ENCODE results near the gene IRF7. TPM values are rescaled to one million over a fixed set of nuclear protein-coding genes. Genes with fewer than 3 reads are reported as not detected.
A peak's percentile ranks its signal among the peaks of the same experiment; 100 is the strongest.

Gene IRF7
- total and polyA plus RNA-seq, 2 donors (not counting 3 experiments of a cell fraction or from before 2014, with no cell fraction given) = 12.6 to 14.7 TPM

DNA sequence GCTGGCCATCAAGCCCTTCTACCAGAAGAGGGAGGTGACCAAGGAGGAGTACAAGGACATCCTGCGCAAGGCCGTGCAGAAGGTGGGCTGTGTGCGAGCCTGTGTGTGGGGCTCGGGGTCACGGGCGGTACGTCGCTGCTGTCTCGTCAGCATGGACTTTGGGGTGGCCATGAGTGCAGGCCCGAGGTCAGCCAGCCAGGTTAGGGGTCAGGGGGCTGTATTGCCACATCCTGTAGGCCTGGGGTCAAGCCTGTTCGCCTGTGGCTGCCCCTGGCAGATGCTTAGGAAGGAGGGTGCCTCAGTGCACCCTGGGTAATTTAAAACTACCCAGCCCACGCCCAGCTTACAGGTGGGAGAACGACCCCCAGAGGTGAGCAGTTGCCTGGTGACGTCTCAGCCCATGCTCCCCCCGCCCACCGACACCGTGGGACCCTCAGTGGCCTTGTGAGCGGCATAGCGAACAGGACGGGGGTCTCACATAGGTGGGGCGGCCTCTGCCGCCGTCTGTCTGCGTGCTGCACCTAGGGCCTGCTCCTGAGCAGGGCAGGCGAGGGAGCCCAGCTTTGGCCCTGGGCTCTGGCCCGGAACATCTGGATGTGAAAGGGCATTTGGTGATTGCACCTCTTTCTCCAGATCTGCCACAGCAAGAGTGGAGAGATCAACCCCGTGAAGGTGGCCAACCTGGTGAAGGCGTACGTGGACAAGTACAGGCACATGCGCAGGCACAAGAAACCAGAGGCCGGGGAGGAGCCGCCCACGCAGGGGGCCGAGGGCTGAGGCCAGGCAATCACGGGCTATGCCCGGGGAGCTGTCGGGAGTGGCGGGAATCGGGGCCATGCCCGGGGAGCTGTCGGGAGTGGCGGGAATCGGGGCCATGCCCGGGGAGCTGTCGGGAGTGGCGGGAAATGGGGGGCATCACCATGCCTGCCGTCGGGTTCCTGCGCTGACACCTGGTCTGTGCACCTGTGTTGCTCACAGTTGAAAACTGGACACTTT lies 4.5 kb downstream of the IRF7 start:
- Histone ChIP-seq H3K4me2 (ENCODE audit: insufficient read depth, low read length) (no peak overlapping the region), H3K36me3 (ENCODE audit: control insufficient read depth in 2 of 2, extremely low read depth in 1 of 2, insufficient read depth in 2 of 2, low read length in 2 of 2) (peaks cover 12 to 58% of the 10 kb centered on the region in 2 experiments), H3K4me1 (ENCODE audit: control insufficient read depth, extremely low read depth, insufficient read depth, low read length) (peaks cover 6% of the 10 kb centered on the region), H3K9ac (replicated peaks; ENCODE audit: extremely low read depth, insufficient read depth, low read length) (no peak overlapping the region), H3K27ac (ENCODE audit: insufficient read depth, low read depth, low read length) (no peak overlapping the region), H3K9me3 (replicated peaks; ENCODE audit: control insufficient read depth, insufficient read depth, low read length) (no peaks in the 10 kb centered on the region), H3K27me3 (ENCODE audit: control insufficient read depth in 2 of 2, insufficient read depth in 2 of 2, low read length in 2 of 2) (no peaks in the 10 kb centered on the region), H3K4me3 (replicated peaks in 1 of 3; ENCODE audit: insufficient read depth in 1 of 3, low read depth in 1 of 3, low read length in 3 of 3) (no peak overlapping the region), H4K20me1 (replicated peaks; ENCODE audit: control insufficient read depth, extremely low read depth, insufficient read depth, low read length) (no peaks in the 10 kb centered on the region), H2AFZ (ENCODE audit: low read depth, low read length) (no peak overlapping the region), H3K9me1 (replicated peaks; ENCODE audit: control insufficient read depth, extremely low read depth, insufficient read depth, low read length) (no peaks in the 10 kb centered on the region), H3K79me2 (ENCODE audit: control insufficient read depth, insufficient read depth, low read length) (no peaks in the 10 kb centered on the region)
- BruUV-seq (replicated peaks) = TSS peak; percentile 20
- FAIRE-seq (no peak), DNase-seq (ENCODE audit: low read depth, low spot score) (no peak)
- dilution Hi-C loops (cut with MboI; ENCODE audit: extremely low pct_ligation_motif_present, low sequenced_read_pairs) = no loop called here
- TF ChIP-seq POLR2AphosphoS5 (IDR thresholded peaks at IDR 0.05; ENCODE audit: insufficient read depth, low read depth, low read length) (no peak), POLR2A (IDR thresholded peaks at IDR 0.05; ENCODE audit: low read depth, low read length) (peak; percentile 18)
- CTCF ChIA-PET = no interaction called here
- intact Hi-C loops (cut with micrococcal nuclease) = loop anchor here (5.0 kb wide), 1 partner anchor 34 kb away; the partner anchor contains the start of gene PHRF1
- POLR2A ChIA-PET = no interaction called here

DNA sequence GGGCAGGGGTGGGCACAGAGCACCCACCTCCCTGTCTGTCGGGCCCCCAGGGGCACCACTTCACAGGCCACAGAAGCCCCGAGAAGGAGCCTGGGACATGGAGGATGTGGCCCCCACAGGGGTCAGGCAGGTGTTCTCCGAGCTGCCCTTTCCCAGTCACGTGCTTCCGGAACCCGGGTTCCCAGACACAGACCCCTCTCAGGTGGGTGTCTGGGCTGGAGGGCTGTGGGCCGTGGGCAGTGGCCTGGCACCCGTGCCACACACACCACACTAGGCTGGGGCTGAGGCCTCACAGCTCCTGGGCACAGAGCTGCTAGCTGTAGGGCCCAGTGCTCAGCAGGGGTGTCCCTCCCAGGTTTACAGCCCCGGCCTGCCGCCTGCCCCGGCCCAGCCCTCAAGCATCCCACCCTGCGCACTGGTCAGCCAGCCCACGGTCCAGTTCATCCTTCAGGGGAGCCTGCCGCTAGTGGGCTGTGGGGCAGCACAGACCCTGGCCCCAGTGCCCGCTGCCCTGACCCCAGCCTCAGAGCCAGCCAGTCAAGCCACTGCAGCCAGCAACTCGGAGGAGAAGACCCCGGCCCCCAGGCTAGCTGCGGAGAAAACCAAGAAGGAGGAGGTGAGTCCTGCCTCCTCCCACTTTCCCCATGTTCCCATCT lies 5.5 kb downstream of the IRF7 start:
- H3K36me3 ChIP-seq (ENCODE audit: control insufficient read depth in 2 of 2, extremely low read depth in 1 of 2, insufficient read depth in 2 of 2, low read length in 2 of 2) = peaks cover 14 to 67% of the 10 kb centered on the region in 2 experiments
- no peaks in the 10 kb centered on the region for H3K27me3 ChIP-seq (ENCODE audit: control insufficient read depth in 2 of 2, insufficient read depth in 2 of 2, low read length in 2 of 2)
- TF ChIP-seq FOS (IDR thresholded peaks at IDR 0.05; ENCODE audit: borderline replicate concordance, insufficient read depth, low read length) = no peak
- no peak for TF ChIP-seq GATA2 (IDR thresholded peaks at IDR 0.05; ENCODE audit: insufficient read depth, insufficient read length, low read depth, low read length)
- TF ChIP-seq POLR2AphosphoS5 (IDR thresholded peaks at IDR 0.05; ENCODE audit: insufficient read depth, low read depth, low read length) = no peak
- TF ChIP-seq, protein P1, sequence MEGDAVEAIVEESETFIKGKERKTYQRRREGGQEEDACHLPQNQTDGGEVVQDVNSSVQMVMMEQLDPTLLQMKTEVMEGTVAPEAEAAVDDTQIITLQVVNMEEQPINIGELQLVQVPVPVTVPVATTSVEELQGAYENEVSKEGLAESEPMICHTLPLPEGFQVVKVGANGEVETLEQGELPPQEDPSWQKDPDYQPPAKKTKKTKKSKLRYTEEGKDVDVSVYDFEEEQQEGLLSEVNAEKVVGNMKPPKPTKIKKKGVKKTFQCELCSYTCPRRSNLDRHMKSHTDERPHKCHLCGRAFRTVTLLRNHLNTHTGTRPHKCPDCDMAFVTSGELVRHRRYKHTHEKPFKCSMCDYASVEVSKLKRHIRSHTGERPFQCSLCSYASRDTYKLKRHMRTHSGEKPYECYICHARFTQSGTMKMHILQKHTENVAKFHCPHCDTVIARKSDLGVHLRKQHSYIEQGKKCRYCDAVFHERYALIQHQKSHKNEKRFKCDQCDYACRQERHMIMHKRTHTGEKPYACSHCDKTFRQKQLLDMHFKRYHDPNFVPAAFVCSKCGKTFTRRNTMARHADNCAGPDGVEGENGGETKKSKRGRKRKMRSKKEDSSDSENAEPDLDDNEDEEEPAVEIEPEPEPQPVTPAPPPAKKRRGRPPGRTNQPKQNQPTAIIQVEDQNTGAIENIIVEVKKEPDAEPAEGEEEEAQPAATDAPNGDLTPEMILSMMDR (IDR thresholded peaks at IDR 0.05; ENCODE audit: extremely low read depth in 1 of 2, insufficient read depth in 1 of 2, low read depth in 1 of 2, low read length in 2 of 2) = no peak
- TF ChIP-seq, protein P2, sequence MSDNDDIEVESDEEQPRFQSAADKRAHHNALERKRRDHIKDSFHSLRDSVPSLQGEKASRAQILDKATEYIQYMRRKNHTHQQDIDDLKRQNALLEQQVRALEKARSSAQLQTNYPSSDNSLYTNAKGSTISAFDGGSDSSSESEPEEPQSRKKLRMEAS (IDR thresholded peaks at IDR 0.05; ENCODE audit: insufficient read depth, insufficient read length) = no peak
- no peak for TF ChIP-seq JUN (IDR thresholded peaks at IDR 0.05; ENCODE audit: borderline replicate concordance, insufficient read depth, insufficient read length, low read depth)
- no peak for TF ChIP-seq POLR2A (IDR thresholded peaks at IDR 0.05; ENCODE audit: low read depth, low read length)
- no peak for TF ChIP-seq MYC (IDR thresholded peaks at IDR 0.05; ENCODE audit: low read depth, low read length)
- TF ChIP-seq EZH2 (IDR thresholded peaks at IDR 0.05; ENCODE audit: borderline replicate concordance, low read depth, low read length, severe bottlenecking) = no peak
- H2AFZ ChIP-seq (ENCODE audit: low read depth, low read length) = no peak overlapping the region
- no peak overlapping the region for H3K4me2 ChIP-seq (ENCODE audit: insufficient read depth, low read length)
- dilution Hi-C loops (cut with MboI; ENCODE audit: extremely low pct_ligation_motif_present, low sequenced_read_pairs) = no loop called here
- FAIRE-seq = no peak
- no peak for DNase-seq (ENCODE audit: low read depth, low spot score)
- H3K79me2 ChIP-seq (ENCODE audit: control insufficient read depth, insufficient read depth, low read length) = no peaks in the 10 kb centered on the region
- POLR2A ChIA-PET = no interaction called here
- H3K4me3 ChIP-seq (replicated peaks in 1 of 3; ENCODE audit: insufficient read depth in 1 of 3, low read depth in 1 of 3, low read length in 3 of 3) = no peak overlapping the region
- BruUV-seq (replicated peaks) = no TSS peak
- H4K20me1 ChIP-seq (replicated peaks; ENCODE audit: control insufficient read depth, extremely low read depth, insufficient read depth, low read length) = no peaks in the 10 kb centered on the region
- H3K9ac ChIP-seq (replicated peaks; ENCODE audit: extremely low read depth, insufficient read depth, low read length) = no peak overlapping the region
- peaks cover 5% of the 10 kb centered on the region for H3K4me1 ChIP-seq (ENCODE audit: control insufficient read depth, extremely low read depth, insufficient read depth, low read length)
- no peaks in the 10 kb centered on the region for H3K9me1 ChIP-seq (replicated peaks; ENCODE audit: control insufficient read depth, extremely low read depth, insufficient read depth, low read length)
- CTCF ChIA-PET = no interaction called here
- H3K9me3 ChIP-seq (replicated peaks; ENCODE audit: control insufficient read depth, insufficient read depth, low read length) = no peaks in the 10 kb centered on the region
- intact Hi-C loops (cut with micrococcal nuclease) = loop anchor here (5.0 kb wide), 1 partner anchor 33 kb away; the partner anchor contains the start of gene PHRF1
- H3K27ac ChIP-seq (ENCODE audit: insufficient read depth, low read depth, low read length) = no peak overlapping the region
